GM19035 (cell line): ENCODE results near the gene EIF2A.
A peak's percentile ranks its signal among the peaks of the same experiment; 100 is the strongest.

ENCODE experiments used
- ATAC-seq: cut with Tn5 transposase; IDR thresholded peaks from one replicate; pipeline ENCODE4 v1.9.1; 2021; ENCODE audit not compliant: unreplicated experiment

EIF2A gene

DNA sequence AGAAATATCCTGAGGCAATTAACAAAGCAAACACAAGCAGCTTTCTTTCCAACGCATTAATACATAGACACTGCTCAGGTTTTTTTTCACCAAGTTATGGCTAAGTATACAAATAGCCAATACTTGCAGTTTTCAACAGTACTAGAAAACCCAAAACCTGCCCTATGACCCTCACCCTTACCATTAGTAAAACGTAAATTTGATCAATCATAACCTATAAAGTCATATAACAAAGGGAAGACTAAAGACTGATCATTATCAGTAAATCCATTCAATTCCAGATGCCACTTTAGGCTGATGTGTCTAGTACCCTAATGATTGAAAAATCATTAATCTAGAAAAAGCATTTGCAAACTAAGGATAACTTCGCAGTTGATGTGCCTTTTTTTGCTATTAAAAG lies 3.5 kb upstream of the EIF2A start:
- ATAC-seq: no peak

DNA sequence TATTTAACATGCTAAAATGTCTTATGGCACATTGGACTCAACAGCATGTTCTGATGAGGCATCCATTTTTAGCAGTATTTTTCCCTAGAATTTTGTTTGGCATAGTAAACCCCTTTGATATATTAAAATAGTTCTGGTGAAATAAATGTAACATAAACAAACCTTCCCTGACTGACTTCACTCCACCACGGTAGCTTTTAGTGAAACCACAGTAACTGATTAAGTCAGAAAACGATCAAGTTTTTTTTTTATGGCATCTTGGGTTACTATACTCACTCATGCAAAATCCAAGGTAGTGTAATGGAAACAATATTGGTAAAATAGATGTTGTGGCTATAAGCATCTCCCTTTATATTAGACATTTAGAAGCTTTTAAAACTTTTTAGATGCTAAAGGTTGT lies 3.1 kb upstream of the EIF2A start:
- no peak for ATAC-seq

DNA sequence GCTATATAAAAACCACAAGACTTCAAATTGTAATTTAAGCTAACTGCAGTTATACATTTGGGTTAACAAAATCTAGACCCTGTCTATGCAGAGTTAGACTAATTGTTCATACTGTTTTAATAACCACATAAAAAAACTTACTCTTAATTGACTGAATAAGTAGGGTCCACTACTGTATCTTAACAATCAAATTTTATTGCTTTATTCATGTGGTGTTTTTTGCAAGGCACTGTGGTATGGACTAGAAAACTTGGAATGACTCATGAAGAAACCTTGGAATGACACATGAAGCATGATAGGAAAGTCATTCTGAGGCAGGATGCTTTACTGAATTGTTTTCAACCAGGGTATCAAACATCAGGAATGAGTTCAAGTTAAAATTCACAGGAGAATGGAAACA lies 2.5 kb upstream of the EIF2A start:
- ATAC-seq: no peak

DNA sequence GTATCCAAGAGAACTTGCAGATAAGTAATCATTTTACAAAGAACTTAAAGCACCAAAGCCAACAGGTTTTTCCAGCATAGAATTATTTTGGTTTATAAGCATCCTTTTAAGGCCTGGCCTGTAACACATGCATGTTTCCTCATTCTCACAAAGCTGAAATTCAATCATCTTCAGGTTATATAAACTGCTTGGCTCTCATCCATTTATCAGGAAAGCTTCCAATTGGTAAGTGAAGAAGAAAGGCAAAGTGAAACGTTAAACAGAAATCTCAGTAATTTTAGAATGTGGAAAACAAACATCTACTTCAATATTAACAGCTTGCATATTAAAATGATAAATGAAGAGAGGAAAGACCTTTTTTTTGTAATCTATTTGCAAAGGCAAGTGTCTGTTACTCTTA lies 1.9 kb upstream of the EIF2A start:
- ATAC-seq: no peak

DNA sequence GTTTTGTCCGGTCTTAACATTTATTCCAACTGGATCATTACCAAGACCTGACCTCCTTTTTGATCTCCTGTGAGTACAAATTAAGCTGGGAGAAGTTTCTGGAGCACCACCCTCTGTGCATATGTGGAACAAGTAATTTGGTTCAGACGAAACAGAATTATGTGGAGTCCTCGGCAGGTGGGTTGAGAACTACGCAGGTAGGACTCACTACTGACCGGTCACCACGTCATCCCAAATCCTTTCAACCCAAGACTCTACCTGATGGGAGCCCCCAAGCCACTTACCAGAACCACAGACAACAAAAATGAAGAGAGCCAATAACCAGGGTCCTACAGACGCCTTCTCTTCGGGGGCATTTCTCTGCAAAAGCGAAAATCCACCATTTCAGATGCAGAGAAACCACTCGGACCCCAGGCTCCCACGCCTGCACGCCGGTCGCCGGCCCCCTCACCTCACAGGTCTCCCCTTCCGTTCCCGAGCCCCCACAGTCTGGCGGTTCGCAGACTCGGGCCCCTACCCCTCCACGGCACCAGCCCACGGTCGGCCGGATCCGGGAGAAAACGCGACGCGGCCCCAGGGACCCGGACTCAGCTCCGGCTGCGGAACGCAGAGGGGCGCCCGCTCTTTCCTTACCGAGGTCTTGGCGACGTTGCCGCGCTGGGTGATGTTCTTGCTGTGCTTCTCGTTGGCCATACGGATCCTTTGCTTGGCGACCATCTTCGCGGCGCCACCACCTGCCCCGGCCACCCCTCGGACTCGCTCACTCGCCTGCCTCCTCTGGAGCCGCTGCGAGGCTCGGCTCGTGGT lies 965 bp upstream of the EIF2A start:
- ATAC-seq: peak; percentile 10

DNA sequence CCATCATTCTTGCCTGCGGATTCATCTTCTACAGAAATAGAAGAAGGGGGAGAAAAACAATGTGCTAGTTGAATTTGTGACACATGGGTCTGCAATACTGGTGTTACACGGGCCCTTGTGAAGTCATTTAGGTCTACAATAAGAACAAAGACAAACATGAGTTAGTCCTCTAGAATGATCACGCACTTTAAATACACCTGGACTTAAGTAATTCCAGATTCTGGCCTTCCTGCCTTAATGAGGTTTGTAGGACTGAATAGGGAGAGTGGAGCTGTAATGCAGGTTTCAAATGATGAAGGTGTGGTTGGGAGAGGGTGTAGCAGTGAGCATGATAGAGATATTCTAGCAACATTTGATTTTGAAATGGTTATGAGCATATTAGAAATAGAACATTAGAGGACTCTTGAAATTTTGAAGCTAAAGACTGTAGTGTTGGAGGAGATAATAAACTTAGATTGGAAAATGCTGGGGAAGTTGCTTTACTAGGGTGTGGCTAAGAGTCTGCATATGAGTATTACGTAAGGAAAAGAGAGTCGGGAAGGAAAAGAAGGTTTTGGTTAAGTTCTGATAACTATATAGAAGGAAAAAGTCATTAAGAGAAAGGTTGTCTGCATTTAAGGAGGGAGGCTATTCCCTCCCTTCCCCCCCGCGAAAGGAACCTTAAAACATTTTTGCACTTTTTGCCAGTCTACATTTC lies 606 bp downstream of the EIF2A start:
- ATAC-seq: no peak

DNA sequence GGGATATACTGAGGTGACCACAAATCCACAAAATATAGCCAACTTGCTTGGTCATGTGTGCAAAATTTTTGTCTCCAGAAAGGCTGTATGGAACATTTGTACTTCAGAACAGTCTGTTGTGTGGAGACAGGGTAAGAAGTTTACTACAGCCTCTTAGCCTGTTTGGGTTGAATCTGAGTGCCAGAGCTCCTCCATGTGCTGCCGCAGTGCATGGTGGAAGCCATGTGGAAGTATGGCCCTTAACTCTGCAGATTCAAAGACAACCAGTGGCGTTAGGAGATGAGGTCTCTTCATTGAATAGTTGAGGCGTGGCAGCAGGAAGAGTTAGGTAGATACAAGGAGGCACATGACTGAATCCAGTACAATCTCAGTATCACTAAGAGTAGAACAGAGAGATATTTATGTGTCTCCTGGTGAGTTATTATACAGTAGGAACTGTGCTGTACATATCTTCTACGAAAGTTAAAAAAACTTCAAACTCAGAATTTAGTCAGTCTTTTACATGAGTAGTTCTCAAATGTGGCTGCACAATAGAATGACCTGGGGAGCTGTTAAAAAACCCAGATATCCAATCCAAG lies 9.4 kb downstream of the EIF2A start:
- ATAC-seq: no peak

DNA sequence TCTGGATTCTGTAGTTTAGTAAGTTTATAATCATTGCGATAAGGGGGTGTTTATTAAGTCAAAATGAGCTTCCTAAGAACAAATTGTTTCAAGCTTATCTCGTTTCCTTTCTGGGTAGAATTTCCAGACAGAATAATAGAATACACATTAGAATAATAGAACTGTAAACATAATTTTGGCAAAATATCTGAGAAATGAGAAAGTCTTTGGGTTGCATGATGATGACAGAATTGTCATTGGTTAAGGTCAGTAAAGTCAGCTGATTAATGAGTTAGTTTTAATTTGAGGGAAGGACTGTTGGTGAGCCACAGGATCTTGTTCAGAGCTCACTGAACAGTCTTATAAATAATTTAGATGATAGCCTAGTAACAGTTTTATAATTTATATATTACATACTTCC lies 10.2 kb downstream of the EIF2A start:
- ATAC-seq: no peak

DNA sequence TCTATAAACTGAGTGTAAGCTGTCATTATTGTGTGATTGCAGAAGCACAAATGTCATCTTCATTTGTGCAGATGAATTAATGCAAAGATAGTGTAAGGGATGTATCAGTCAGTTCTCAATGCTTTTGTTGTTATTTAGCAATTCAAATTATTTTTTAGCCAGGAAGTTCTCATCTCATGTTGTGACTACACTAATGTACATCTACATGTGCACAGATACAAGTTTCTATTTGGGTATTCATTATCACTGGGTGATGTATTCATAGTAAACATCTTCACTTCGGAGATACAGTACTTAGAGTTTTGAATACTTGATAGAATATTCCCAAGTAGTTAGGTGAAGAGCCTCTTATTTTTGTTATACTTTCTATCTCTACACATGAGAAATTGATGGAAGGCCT lies 11.1 kb downstream of the EIF2A start:
- ATAC-seq: no peak

DNA sequence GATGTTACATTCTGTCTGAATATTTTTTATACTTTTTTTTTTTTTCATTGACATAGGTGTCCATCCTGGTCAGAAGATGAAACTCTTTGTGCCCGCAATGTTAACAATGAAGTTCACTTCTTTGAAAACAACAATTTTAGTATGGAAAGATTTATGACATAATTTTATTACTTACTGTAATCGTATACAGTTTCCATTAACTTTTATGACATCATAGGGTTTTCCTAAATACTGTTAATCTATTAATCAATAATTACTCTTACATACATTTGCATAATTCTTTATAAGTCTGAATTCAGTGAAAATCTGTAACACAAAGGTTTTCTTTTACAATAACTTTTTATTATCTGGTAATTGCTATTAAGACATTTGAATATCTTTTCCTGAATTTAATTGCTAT lies 17.7 kb downstream of the EIF2A start:
- ATAC-seq: no peak

DNA sequence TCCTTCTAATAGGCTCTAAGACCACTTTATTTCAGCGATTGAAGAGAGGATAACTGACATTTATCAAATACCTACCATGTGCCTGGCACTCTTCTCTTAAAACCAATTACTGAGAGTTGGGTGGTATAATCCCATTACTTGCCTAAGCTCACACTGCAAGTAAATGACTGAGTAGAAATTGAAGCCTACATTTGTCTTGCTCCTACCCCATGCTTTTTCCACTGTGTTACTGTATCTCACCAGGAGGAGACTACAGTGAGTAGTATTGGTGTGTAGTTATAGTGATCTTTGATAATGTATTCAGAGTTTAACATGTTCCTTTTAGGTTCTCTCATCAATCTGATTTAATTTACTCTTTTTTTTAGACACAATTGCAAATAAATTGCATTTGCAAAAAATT lies 20.7 kb downstream of the EIF2A start:
- ATAC-seq: no peak

DNA sequence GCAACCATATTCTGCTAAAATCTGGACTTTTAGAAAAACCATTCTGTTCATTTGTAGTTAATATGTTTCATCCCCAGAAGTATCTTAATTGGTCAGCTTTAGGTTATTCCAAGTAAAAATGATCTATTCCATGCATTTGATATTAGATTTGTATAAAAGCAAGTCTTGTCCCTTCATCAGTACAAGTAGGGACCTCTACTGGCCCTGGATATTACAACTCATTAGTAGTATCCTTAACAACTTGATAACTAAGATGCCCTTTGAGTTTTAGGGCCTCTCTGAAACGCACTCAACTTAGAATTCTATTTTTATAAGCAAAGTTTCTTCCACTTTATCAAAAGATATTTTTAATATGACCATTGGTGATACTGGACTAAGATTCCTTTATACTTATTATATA lies 31.3 kb downstream of the EIF2A start:
- ATAC-seq: no peak

DNA sequence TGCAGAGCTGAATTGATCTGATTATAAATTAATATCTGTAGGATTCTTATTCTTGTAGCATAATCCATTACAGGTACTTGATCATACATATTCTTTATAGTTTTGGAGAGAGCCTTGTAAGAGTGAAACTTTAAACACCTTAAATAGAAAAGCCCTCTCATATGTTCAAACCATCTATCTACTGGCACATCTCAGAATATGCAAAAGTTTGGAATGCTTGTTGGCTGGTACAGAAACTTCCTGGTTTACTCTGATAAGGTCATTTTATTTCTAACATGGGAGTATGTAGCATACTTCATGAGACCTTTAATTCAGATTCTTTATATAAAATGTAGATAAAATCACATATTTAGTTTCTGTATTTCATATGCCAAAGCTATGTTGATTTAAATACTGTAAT lies 34.6 kb downstream of the EIF2A start:
- no peak for ATAC-seq

DNA sequence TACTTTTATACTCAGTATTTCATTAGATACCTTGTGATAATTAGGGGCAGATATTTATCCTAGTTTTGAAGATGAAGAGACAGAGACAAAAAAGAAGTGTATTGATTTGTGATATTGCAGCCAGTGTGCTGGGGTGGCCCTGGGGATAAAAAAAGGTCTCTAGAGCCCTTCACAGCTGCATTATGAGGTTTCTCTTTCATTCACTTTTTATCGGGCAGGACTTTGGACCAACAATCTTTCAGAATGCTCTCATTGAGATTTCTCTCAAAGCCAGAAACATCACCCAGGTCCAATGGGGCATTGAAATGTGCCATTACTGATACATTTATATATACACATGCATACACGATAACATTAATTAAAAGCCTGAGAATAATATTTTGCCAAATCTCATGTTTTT lies 36.0 kb downstream of the EIF2A start:
- ATAC-seq: peak; percentile 53

DNA sequence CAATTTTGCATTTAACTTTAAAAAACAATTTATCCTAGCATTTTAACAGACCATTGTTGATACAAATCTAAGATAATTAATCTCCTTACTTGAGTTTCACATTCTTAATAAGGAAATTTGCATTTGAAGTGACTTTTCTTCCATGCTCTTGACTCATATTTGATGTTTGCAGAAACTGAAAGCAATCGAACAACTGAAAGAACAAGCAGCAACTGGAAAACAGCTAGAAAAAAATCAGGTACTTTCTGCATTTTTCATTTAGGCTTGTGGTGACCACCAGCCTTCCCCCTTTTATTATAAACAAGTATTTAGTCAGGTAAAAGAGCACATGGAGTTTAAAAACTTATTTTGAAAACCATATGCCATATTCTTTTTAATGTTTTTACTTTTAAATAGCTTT lies 36.4 kb downstream of the EIF2A start:
- peak; percentile 63 for ATAC-seq

DNA sequence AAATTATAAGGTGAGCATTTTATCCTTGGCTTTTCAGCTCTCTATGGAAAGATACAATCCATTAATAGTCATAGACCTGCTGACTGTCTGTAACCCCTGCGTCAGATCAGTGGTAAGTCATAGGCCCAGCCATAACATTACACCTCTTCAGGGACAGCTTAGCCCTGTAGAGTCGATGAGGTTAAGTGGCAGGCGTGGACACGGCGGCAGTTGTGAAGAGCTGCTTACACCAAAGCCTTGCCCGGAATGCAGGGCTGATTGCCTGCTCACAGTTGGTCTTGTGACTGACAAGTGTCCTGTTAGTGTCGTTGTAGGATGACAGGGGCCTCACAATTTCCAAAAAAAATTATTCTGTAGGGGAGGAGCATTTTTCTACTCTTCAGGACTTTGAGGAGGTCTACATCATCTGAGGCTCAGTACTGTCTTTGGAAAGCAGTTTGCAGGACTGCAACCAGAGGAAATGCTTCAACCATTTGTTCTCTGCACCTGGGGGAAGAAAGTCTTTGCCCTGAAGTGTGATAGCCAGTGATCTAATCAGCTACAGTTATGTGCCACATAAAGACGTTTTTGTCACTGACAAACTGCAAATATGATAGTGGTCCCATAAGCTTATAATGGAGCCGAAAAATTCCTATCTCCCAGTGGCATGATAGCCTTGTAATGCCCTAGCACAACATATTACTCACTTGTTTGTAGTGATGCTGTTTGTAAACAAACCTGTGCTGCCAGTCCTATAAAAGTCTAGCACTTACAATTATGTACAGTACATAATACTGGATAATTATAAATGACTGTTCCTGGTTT lies 41.6 kb downstream of the EIF2A start:
- ATAC-seq: no peak

DNA sequence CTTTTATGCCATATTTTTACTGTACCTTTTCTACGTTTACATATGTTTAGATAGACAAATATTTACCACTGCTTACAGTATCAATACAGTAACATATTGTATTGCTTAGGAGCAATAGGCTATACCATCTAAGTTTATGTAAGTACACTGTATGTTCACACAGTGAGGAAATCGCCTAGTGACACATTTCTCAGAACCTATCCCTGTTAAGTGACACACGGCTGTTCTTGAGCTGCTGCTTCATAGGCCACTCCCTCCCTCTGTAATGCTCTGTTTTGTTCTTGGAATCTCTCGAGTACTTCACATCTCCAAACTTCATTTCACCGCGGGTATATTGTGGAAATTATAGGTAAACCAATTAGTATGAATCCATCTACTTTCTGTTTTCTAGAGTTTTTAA lies 43.2 kb downstream of the EIF2A start:
- ATAC-seq: no peak

DNA sequence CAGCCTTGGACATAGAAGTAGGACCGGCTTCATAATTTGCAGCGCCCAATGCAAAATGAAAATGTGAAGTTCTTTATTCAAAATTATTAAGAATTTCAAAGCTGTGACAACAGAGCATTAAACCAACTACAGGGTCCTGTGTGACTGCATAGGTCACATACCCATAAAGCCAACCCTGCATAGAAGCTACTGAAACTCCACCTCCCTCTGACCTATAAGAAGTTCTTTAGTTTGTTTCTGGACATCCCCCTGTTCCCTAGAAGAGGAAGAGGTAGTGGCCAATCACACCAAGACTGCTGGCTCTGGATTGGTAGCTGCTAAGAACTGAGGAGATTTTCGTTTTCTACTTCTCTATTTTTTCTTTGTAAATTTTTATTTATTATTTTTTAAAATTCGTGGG lies 47.6 kb downstream of the EIF2A start:
- no peak for ATAC-seq

DNA sequence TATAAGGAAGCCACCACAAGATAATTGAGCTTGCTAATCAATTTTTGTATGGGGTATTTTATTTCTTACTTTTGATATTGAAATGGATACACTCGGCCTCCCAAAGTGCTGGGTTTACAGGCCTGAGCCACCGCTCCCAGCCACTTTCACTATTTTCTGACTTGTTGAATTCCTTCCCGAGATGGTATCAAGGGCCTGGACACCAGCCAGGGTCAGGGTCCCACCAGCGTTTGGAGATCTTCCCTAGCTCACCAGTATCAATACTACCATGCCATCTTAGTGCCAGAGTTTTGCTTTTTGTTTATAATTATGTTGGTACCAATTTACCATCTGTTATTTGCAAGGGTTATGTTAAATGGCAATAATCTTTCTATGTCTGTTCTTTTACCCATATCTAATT lies 51.1 kb downstream of the EIF2A start:
- ATAC-seq: no peak

DNA sequence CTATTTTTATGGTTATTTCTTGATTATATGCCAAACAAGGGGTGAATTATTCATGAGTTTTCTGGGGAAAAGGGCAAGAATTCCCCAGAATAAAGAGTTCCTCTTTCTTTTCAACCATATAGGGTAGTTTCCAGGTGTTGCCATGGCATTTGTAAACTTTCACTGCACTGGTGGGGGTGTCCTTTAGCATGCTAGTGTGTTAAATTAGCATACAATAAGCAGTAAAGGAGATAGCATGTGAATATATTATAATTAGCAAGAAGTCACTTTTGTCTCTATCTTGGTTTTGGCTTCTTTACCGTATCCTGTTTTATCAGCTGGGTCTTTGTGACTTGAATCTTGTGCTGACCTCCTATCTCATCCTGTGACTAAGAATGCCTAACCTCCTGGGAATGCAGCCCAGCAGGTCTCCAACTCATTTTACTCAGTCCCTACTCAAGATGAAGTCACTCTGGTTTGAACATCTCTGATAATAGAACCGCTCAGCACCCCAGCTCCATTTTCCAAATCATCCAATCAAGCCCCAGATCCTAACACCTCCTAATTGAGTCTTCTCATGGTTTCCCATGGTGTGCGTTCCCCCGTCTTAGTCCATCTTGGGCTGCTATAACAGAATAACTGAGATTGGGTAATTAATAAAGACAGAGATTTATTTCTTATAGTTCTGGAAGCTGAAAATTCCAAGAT lies 53.2 kb downstream of the EIF2A start:
- ATAC-seq: no peak
